ENCODE data around the gene TCEA3.
"Not testable (repeated sequence)": the region's sequence is repeated elsewhere in the genome, so short reads cannot be mapped to it uniquely, and the experiment has no call there.

Gene TCEA3

GRCh38 chr1:23384312-23385058 is 40.1 kb downstream of the TCEA3 start:
- DNase-seq (ENCODE audit: extremely low spot score), result no peak
- ChIA-PET POLR2A (no interaction called here), CTCF (interaction anchor here (1.0 kb wide), 1 partner anchor 19 kb away, joined by 5 read pairs; no protein-coding TSS in a partner anchor)
- TF ChIP-seq ARNT (IDR thresholded peaks at IDR 0.05) (no peak), CTBP1 (IDR thresholded peaks at IDR 0.05; ENCODE audit: borderline replicate concordance) (no peak), ZNF384 (IDR thresholded peaks at IDR 0.05) (no peak), HDGF (IDR thresholded peaks at IDR 0.05; ENCODE audit: borderline replicate concordance) (no peak), LEF1 (IDR thresholded peaks at IDR 0.05; ENCODE audit: borderline replicate concordance) (no peak), SP1 (IDR thresholded peaks at IDR 0.05) (no peak), FOXM1 (IDR thresholded peaks at IDR 0.05; ENCODE audit: borderline replicate concordance) (no peak), NFRKB (IDR thresholded peaks at IDR 0.05) (no peak), ELF4 (IDR thresholded peaks at IDR 0.05) (no peak), L3MBTL2 (conservative IDR thresholded peaks at IDR 0.05) (no peak), PKNOX1 (IDR thresholded peaks at IDR 0.05) (no peak), FOXA1 (IDR thresholded peaks at IDR 0.05) (no peak), BHLHE40 (IDR thresholded peaks at IDR 0.05; ENCODE audit: borderline replicate concordance) (no peak), FOXK2 (IDR thresholded peaks at IDR 0.05) (no peak), SUZ12 (IDR thresholded peaks at IDR 0.05) (no peak), TARDBP (IDR thresholded peaks at IDR 0.05) (no peak)

- TF ChIP-seq NFRKB (IDR thresholded peaks at IDR 0.05) (no peak), FOXK2 (IDR thresholded peaks at IDR 0.05) (no peak), SUZ12 (IDR thresholded peaks at IDR 0.05) (no peak), HDGF (IDR thresholded peaks at IDR 0.05; ENCODE audit: borderline replicate concordance) (no peak), ARNT (IDR thresholded peaks at IDR 0.05) (no peak), BHLHE40 (IDR thresholded peaks at IDR 0.05; ENCODE audit: borderline replicate concordance) (no peak)
- CTCF ChIA-PET, result no interaction called here
- POLR2A ChIA-PET, result no interaction called here
- no peak for DNase-seq (ENCODE audit: extremely low spot score)
Observed at GRCh38 chr1:23383577-23384311, 40.8 kb downstream of the TCEA3 start.

- POLR2A ChIA-PET, result interaction anchor here (1.3 to 1.9 kb wide), 3 partner anchors 13 to 37 kb away, joined by 3 to 12 read pairs (median 3); partner anchors contain the start of genes HNRNPR and ZNF436
- CTCF ChIA-PET, result interaction anchor here (0.6 kb wide), 1 partner anchor 293 kb away, joined by 10 read pairs; no protein-coding TSS in a partner anchor
- TF ChIP-seq SUZ12 (IDR thresholded peaks at IDR 0.05) (no peak), HDGF (IDR thresholded peaks at IDR 0.05; ENCODE audit: borderline replicate concordance) (no peak), TARDBP (IDR thresholded peaks at IDR 0.05) (no peak), PKNOX1 (IDR thresholded peaks at IDR 0.05) (no peak), ARNT (IDR thresholded peaks at IDR 0.05) (no peak), FOXA1 (IDR thresholded peaks at IDR 0.05) (no peak), ZNF384 (IDR thresholded peaks at IDR 0.05) (no peak)
- no peak for DNase-seq (ENCODE audit: extremely low spot score)
Observed at GRCh38 chr1:23381233-23381885, 43.2 kb downstream of the TCEA3 start.

GRCh38 chr1:23380719-23381118 is 43.8 kb downstream of the TCEA3 start:
- ChIA-PET CTCF (interaction anchor here (0.8 kb wide), 1 partner anchor 23 kb away, joined by 7 read pairs; no protein-coding TSS in a partner anchor), POLR2A (interaction anchor here (0.8 to 1.5 kb wide), 2 partner anchors 13 to 36 kb away, joined by 3 to 4 read pairs; partner anchors contain the start of gene HNRNPR)
- TF ChIP-seq CTBP1 (IDR thresholded peaks at IDR 0.05; ENCODE audit: borderline replicate concordance) (no peak), FOXK2 (IDR thresholded peaks at IDR 0.05) (no peak), NFRKB (IDR thresholded peaks at IDR 0.05) (no peak), BHLHE40 (IDR thresholded peaks at IDR 0.05; ENCODE audit: borderline replicate concordance) (no peak), L3MBTL2 (conservative IDR thresholded peaks at IDR 0.05) (no peak), TARDBP (IDR thresholded peaks at IDR 0.05) (no peak), HDGF (IDR thresholded peaks at IDR 0.05; ENCODE audit: borderline replicate concordance) (no peak), FOXM1 (IDR thresholded peaks at IDR 0.05; ENCODE audit: borderline replicate concordance) (no peak), SP1 (IDR thresholded peaks at IDR 0.05) (no peak), FOXA1 (IDR thresholded peaks at IDR 0.05) (no peak), LEF1 (IDR thresholded peaks at IDR 0.05; ENCODE audit: borderline replicate concordance) (no peak), ARNT (IDR thresholded peaks at IDR 0.05) (no peak)
- no peak for DNase-seq (ENCODE audit: extremely low spot score)

- ChIA-PET CTCF (interaction anchor here (0.8 kb wide), 1 partner anchor 24 kb away, joined by 7 read pairs; no protein-coding TSS in a partner anchor), POLR2A (interaction anchor here (0.8 to 1.5 kb wide), 2 partner anchors 12 to 36 kb away, joined by 3 to 4 read pairs; partner anchors contain the start of gene HNRNPR)
- not testable (repeated sequence) for DNase-seq (ENCODE audit: extremely low spot score)
Observed at GRCh38 chr1:23380236-23380635, 44.3 kb downstream of the TCEA3 start.
